DOHH2 (cell line): ENCODE data around the gene ATP2B2.

Experiments used
- CTCF ChIP-seq: fragments of 200-600 bp; sonication (generic); IDR thresholded peaks from one replicate; pipeline ENCODE4 v1.5.1; 2014; ENCODE audit warnings: antibody characterized with exemption, mild to moderate bottlenecking, low read depth, low read length; ENCODE audit not compliant: poor library complexity, severe bottlenecking
- EZH2phosphoT487 ChIP-seq: fragments of 200-600 bp; sonication (generic); IDR thresholded peaks from 2 replicates; pipeline ENCODE4 v1.6.1; 2017; ENCODE audit warnings: borderline replicate concordance, mild to moderate bottlenecking, antibody characterized with exemption, low read length, moderate library complexity, mixed read lengths

GRCh38 chr3:10330319-10330718 is 175.1 kb downstream of the ATP2B2 start:
- TF ChIP-seq CTCF (no peak), EZH2phosphoT487 (no peak)
